ENCODE results near the gene HEXIM2.
A peak's percentile ranks its signal among the peaks of the same experiment; 100 is the strongest.

HEXIM2 gene

GRCh38 chr17:45129940-45130680, 31.6 kb upstream of the HEXIM2 start:
- Histone ChIP-seq H3K79me2 (no peaks in the 10 kb centered on the region), H3K36me3 (ENCODE audit: control insufficient read depth, insufficient read depth, low read length) (no peaks in the 10 kb centered on the region), H3K4me2 (ENCODE audit: low read length) (no peak overlapping the region), H3K27ac (no peak overlapping the region), H2AFZ (peak overlapping the region; percentile 14), H3K4me1 (peaks cover 2% of the 10 kb centered on the region), H3K27me3 (ENCODE audit: control insufficient read depth, insufficient read depth, low read length) (no peaks in the 10 kb centered on the region), H3K9ac (no peak overlapping the region), H3K4me3 (ENCODE audit: low read depth, low read length) (no peak overlapping the region), H3K9me3 (ENCODE audit: control insufficient read depth, low read length) (no peaks in the 10 kb centered on the region)
- TF ChIP-seq CTCF (IDR thresholded peaks at IDR 0.05) = no peak

GRCh38 chr17:45130681-45131615, 30.7 kb upstream of the HEXIM2 start:
- H3K27ac ChIP-seq = no peak overlapping the region
- H3K4me3 ChIP-seq (ENCODE audit: low read depth, low read length) = no peak overlapping the region
- H3K4me1 ChIP-seq = peaks cover 2% of the 10 kb centered on the region

GRCh38 chr17:45131616-45132319, 29.9 kb upstream of the HEXIM2 start:
- H3K9ac ChIP-seq = no peak overlapping the region
- H2AFZ ChIP-seq = peak overlapping the region; percentile 91
- H3K79me2 ChIP-seq = no peaks in the 10 kb centered on the region
- H3K4me1 ChIP-seq = peaks cover 8% of the 10 kb centered on the region
- H3K4me2 ChIP-seq (ENCODE audit: low read length) = peak overlapping the region; percentile 96
- no peaks in the 10 kb centered on the region for H3K36me3 ChIP-seq (ENCODE audit: control insufficient read depth, insufficient read depth, low read length)
- H3K4me3 ChIP-seq (ENCODE audit: low read depth, low read length) = peak overlapping the region; percentile 58
- no peak overlapping the region for H3K27ac ChIP-seq
- H3K9me3 ChIP-seq (ENCODE audit: control insufficient read depth, low read length) = no peaks in the 10 kb centered on the region
- no peaks in the 10 kb centered on the region for H3K27me3 ChIP-seq (ENCODE audit: control insufficient read depth, insufficient read depth, low read length)
- peak; percentile 79 for TF ChIP-seq CTCF (IDR thresholded peaks at IDR 0.05)

More at GRCh38 chr17:45130681-45131615, 30.7 kb upstream of the HEXIM2 start:
- Histone ChIP-seq H3K4me2 (ENCODE audit: low read length) (no peak overlapping the region), H2AFZ (no peak overlapping the region), H3K9ac (no peak overlapping the region), H3K27me3 (ENCODE audit: control insufficient read depth, insufficient read depth, low read length) (no peaks in the 10 kb centered on the region), H3K36me3 (ENCODE audit: control insufficient read depth, insufficient read depth, low read length) (no peaks in the 10 kb centered on the region), H3K79me2 (no peaks in the 10 kb centered on the region), H3K9me3 (ENCODE audit: control insufficient read depth, low read length) (no peaks in the 10 kb centered on the region)
- no peak for TF ChIP-seq CTCF (IDR thresholded peaks at IDR 0.05)

GRCh38 chr17:45132320-45132571, 29.4 kb upstream of the HEXIM2 start, which contains the start of gene PLCD3:
PLCD3 (minus strand) TSS chr17:45132515; CDS start chr17:45132410, 105 bp downstream.
- Histone ChIP-seq H3K9me3 (ENCODE audit: control insufficient read depth, low read length) (no peaks in the 10 kb centered on the region), H3K4me3 (ENCODE audit: low read depth, low read length) (peak within 1 kb of the TSS; percentile 91), H3K9ac (peak within 1 kb of the TSS; percentile 71), H2AFZ (peak within 1 kb of the TSS; percentile 98), H3K27ac (peak within 1 kb of the TSS; percentile 96), H3K27me3 (ENCODE audit: control insufficient read depth, insufficient read depth, low read length) (no peaks in the 10 kb centered on the region), H3K79me2 (no peaks in the 10 kb centered on the region), H3K36me3 (ENCODE audit: control insufficient read depth, insufficient read depth, low read length) (no peaks in the 10 kb centered on the region), H3K4me2 (ENCODE audit: low read length) (peak within 1 kb of the TSS; percentile 100), H3K4me1 (peaks cover 10% of the 10 kb centered on the region)
- TF ChIP-seq CTCF (IDR thresholded peaks at IDR 0.05) = no peak

Data from parathyroid adenoma (tissue), 2 donors.